ENCODE results near the gene SH3GLB2.

The SH3GLB2 gene

GRCh38 chr9:129064499-129064908 is 36.4 kb upstream of the SH3GLB2 start:
- no peak for DNase-seq (ENCODE audit: low read depth)
- TF ChIP-seq, protein P1, sequence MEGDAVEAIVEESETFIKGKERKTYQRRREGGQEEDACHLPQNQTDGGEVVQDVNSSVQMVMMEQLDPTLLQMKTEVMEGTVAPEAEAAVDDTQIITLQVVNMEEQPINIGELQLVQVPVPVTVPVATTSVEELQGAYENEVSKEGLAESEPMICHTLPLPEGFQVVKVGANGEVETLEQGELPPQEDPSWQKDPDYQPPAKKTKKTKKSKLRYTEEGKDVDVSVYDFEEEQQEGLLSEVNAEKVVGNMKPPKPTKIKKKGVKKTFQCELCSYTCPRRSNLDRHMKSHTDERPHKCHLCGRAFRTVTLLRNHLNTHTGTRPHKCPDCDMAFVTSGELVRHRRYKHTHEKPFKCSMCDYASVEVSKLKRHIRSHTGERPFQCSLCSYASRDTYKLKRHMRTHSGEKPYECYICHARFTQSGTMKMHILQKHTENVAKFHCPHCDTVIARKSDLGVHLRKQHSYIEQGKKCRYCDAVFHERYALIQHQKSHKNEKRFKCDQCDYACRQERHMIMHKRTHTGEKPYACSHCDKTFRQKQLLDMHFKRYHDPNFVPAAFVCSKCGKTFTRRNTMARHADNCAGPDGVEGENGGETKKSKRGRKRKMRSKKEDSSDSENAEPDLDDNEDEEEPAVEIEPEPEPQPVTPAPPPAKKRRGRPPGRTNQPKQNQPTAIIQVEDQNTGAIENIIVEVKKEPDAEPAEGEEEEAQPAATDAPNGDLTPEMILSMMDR (IDR thresholded peaks at IDR 0.05; ENCODE audit: low read depth, low read length, missing control alignments): no peak
- no peak overlapping the region for H3K4me3 ChIP-seq (ENCODE audit: low read depth, low read length)

DNA sequence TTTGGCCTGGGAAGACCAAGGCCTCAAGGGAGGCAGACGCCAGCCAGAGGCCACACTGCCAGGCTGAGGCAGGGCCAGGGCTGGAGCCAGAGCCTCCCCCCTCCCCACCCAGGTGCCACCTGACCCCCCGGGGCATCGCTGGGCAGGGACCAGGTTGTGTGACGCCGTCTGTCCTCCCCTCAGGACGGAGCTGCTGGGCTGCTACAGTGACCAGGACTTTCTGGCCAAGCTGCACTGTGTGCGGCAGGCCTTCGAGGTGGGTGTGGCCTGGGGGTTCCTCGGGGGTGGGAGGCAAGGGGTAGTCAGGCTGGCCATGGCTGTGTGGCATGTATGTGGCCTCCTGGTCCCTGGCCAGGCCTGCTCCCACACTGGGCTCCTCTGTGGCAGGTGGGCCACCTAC is 34.9 kb upstream of the SH3GLB2 start:
- DNase-seq (ENCODE audit: low read depth): no peak
- H3K4me3 ChIP-seq (ENCODE audit: low read depth, low read length): no peak overlapping the region
- TF ChIP-seq, protein P1 (IDR thresholded peaks at IDR 0.05; ENCODE audit: low read depth, low read length, missing control alignments): no peak

GRCh38 chr9:129060991-129061390 is 32.9 kb upstream of the SH3GLB2 start:
- TF ChIP-seq, protein P1 (IDR thresholded peaks at IDR 0.05; ENCODE audit: low read depth, low read length, missing control alignments): no peak
- H3K4me3 ChIP-seq (ENCODE audit: low read depth, low read length): no peak overlapping the region
- no peak for DNase-seq (ENCODE audit: low read depth)

GRCh38 chr9:129059796-129060785 is 32.0 kb upstream of the SH3GLB2 start:
- H3K4me3 ChIP-seq (ENCODE audit: low read depth, low read length): no peak overlapping the region
- TF ChIP-seq, protein P1 (IDR thresholded peaks at IDR 0.05; ENCODE audit: low read depth, low read length, missing control alignments): no peak
- no peak for DNase-seq (ENCODE audit: low read depth)

DNA sequence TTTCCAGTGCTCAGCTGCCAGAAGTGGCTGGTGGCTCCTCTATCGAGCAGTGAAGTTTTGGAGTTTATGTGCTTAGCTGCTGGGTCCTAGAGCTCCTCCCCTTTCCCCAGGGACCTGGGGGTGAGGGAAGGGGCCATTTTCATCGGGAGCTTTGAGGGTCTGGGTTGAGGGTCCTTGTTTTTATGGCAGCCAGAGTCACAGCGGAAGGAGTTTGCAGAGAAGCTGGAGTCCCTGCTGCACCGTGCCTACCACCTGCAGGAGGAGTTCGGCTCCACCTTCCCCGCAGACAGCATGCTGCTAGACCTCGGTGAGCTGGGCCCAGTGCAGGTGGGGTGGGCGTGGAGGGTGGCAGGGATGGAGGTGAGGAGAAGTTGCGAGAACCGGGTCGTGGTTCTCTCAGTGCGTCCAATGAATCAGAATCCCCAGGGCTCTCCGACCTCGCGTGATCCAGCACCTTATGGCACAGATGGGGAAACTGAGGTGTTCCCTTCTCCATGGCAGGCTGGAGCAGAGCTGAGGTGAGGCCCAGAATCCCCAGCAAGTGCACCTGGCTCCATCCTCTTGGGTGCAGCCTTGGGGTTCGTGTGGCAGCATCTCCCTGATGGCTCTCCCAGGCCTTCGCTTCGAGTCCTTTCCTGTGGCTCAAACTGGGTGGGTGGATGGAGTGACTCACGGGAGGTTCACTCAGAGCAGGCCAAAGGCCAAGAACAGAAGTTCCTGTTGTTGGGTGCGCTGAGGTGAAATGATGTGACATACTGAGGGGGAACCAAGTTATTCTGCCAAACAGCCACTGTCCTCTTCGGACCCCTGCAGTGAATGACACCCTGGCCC is 31.0 kb upstream of the SH3GLB2 start:
- TF ChIP-seq, protein P1 (IDR thresholded peaks at IDR 0.05; ENCODE audit: low read depth, low read length, missing control alignments): no peak

DNA sequence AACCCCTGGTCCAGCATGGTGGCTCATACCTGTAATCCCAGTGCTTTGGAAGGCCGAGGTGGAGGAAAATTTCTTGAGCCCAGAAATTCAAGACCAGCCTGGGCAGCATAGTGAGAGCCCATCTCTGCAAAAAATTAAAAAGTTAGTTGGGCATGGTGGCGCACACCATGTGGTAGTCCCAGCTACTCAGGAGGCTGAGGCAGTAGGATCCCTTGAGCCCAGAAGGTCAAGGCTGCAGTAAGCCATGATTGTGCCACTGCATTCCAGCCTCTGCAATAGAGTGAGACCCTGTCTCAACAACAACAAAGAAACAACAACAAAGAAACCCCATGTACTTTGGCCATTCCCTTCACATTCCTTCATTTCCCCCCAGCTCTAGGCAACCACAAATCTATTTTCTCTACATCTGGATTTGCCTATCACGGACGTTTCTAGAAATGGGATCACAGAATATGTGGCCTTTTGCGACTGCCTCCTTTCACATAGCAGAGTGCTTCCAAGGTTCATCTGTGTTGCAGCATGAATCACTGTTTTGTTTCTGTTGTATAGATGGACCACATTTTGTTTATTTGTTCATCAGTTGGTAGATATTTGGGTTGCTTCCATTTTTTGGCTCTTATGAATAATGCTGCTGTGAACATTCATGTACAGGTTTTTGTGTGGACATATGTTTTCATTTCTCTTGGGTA is 26.2 kb upstream of the SH3GLB2 start:
- TF ChIP-seq, protein P1 (IDR thresholded peaks at IDR 0.05; ENCODE audit: low read depth, low read length, missing control alignments): no peak
- no peak for DNase-seq (ENCODE audit: low read depth)
- no peak overlapping the region for H3K4me3 ChIP-seq (ENCODE audit: low read depth, low read length)

More for the DNA sequence above, 31.0 kb upstream of the SH3GLB2 start:
- H3K4me3 ChIP-seq (ENCODE audit: low read depth, low read length): no peak overlapping the region
- no peak for DNase-seq (ENCODE audit: low read depth)

Measured in GM12864 (cell line).